ENCODE data around the gene KIF12.
"Not testable (repeated sequence)": the region's sequence is repeated elsewhere in the genome, so short reads cannot be mapped to it uniquely, and the experiment has no call there.

Gene KIF12

GRCh38 chr9:114098936-114099668 lies at the start of gene KIF12:
TSS of gene KIF12 (minus strand) at chr9:114099292. CDS start at chr9:114099276, 16 bp downstream.
- DNase-seq: peak; percentile 97

- no peak for DNase-seq
Measured at GRCh38 chr9:114146735-114147134, 47.6 kb upstream of the KIF12 start.

- DNase-seq: peak; percentile 20
Measured at GRCh38 chr9:114143234-114143633, 44.1 kb upstream of the KIF12 start.

GRCh38 chr9:114141553-114142402 lies 42.7 kb upstream of the KIF12 start:
- DNase-seq: peak; percentile 94

DNA sequence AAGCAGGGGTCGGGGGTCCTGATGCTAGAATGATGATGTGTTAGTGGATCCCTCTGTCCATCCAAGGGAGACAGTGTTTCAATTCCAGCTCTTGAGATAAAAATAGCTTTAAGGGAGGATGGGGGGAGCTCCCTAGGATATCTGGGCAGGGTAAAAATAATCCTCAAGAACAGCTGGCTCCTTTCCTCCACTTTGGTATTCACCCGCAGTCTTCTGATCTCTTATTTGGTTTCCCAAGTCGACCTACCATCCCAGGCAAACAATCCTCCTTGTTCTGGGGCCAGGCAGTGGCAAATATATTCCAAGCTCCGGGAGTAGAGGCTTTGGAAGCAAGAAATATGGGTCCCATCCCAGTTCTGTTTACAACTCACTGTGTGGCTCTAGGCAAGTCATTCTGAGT lies 41.8 kb upstream of the KIF12 start:
- DNase-seq: peak; percentile 79

DNA sequence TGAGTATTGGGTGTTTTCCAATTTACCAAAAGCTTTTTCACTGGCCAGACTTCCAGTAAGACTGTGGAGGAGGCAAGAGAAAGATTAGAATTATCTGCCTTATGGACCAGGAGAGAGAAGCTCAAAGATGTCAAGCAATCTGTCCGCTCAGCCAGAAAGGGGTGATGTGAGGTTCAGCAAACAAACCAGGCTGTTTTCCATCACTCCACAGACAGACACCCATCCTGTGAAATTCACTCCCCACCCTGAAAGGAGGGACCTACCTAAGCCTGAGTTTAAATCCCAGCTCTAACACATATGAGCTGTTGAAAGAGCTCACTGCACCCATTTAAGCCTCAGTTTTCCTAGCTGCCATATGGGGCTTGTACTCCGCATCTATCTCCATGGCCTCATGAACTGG lies 41.3 kb upstream of the KIF12 start:
- DNase-seq: peak; percentile 89

DNA sequence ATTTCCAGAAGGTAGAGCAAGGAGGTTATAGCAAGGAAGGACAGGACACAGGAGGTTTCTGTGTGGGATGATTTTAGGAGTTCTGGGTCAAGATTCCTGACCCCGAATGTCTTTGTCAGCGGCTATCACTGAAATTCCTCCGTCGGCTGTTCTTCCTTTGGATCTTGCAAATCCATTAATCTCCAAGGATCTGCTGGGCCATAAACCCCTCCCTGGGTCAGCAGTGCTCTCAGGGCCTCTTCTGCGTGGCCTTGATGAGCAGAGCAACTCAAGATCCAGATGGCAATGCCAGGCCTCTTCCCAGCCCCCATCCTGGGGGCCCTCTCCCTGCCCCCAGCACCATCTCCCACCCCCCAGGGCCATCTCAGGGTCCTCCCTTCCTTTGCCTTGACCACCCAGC lies 40.0 kb upstream of the KIF12 start:
- peak; percentile 56 for DNase-seq

GRCh38 chr9:114138552-114138971 lies 39.5 kb upstream of the KIF12 start:
- no peak for DNase-seq

DNA sequence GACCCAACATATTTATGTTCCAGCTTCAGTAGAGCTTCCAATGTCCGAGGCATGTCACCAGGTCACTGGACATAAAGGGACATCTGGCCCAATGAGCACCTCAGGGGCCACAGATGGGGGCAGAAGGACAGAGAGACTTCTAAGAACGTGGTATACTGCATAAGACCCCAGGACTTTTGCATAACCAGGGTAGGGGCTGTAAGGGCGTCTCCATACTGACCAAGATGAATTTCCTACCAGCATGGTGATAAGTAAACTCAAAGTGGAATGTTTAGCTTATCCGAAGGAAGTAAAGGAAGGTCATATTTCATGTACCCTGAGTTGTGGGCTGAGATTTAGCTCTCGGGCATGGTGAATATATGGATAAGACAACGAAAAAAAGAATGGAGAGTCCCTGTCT lies 38.7 kb upstream of the KIF12 start:
- DNase-seq: no peak

DNA sequence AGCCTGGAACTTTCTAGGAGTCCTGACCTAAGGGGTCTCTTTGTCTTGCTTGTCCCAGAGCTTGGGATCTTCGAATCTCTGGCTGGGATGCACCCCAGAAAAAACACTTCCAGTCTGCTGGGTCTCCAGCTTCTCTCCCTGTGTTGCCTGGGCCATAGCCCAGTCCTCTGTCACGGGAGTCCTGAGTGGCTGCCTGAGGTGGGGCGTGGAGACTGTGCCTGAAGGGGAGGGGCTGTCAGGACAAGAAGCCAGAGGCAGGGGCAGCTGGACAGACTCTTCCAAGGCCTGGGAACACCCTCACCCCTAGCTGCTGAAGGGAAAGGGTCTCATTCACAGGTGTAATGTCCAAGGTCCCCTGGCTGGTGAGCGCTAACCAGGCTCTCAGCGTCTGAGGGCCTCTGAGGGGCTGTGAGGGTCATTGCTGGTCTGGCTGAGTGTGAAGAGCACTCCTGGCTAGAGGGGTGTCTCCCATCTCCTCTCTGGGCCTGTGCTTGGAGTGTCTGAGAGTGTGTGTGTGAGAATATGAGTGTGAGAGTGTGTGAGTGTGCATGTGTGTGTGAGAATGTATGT lies 35.8 kb upstream of the KIF12 start:
- no peak for DNase-seq

- DNase-seq: no peak
Measured at GRCh38 chr9:114132550-114132918, 33.4 kb upstream of the KIF12 start.

GRCh38 chr9:114131808-114132549 lies 32.9 kb upstream of the KIF12 start:
- DNase-seq: no peak

DNA sequence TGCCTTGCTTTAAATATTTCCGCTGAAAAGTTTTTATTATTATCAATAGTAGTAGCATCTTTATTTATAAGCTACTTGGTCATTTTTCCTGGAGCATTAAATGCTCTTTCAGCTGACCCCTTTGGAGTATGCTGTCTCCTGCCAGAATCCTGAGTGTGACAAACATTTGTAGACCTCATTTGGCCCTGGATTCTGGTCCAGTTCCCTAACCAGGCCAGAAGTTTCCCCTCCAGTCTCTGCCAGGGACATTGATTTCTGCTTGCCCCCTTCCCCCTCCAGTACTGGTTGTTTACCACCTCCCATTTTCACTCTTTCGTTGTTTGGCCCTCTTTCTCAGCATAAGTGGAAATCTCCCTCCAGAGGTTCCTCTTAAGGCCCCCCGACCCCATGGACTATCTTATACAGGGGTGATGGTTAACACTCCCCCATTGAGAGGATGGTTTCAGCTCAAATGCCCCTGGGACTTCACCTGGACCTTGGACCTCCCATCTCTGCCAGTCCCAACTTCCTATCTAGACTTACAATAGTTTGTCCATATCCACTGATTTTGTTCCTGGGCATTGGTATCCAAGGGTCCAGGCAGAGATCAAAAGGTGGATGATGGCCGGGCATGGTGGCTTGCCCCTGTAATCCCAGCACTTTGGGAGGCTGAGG lies 31.7 kb upstream of the KIF12 start:
- no peak for DNase-seq

- DNase-seq: no peak
Measured at GRCh38 chr9:114130141-114130540, 31.0 kb upstream of the KIF12 start.

DNA sequence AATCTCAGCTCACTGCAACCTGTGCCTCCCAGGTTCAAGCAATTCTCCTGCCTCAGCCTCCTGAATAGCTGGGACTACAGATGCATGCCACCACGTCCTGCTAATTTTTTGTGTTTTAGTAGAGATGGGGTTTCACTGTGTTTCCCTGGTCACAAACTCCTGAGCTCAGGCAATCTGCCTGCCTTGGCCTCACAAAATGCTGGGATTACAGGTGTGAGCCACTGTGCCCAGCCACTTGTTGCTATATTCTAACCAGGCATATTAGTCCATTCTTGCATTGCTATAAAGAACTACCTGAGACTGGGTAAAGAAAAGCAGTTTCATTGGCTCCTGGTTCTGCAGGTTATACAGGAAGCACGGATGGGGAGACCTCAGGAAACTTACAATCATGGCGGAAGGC lies 29.7 kb upstream of the KIF12 start:
- DNase-seq: not testable (repeated sequence)

GRCh38 chr9:114126247-114127060 lies 27.4 kb upstream of the KIF12 start:
- DNase-seq: no peak

GRCh38 chr9:114125476-114126013 lies 26.5 kb upstream of the KIF12 start:
- peak; percentile 33 for DNase-seq

DNA sequence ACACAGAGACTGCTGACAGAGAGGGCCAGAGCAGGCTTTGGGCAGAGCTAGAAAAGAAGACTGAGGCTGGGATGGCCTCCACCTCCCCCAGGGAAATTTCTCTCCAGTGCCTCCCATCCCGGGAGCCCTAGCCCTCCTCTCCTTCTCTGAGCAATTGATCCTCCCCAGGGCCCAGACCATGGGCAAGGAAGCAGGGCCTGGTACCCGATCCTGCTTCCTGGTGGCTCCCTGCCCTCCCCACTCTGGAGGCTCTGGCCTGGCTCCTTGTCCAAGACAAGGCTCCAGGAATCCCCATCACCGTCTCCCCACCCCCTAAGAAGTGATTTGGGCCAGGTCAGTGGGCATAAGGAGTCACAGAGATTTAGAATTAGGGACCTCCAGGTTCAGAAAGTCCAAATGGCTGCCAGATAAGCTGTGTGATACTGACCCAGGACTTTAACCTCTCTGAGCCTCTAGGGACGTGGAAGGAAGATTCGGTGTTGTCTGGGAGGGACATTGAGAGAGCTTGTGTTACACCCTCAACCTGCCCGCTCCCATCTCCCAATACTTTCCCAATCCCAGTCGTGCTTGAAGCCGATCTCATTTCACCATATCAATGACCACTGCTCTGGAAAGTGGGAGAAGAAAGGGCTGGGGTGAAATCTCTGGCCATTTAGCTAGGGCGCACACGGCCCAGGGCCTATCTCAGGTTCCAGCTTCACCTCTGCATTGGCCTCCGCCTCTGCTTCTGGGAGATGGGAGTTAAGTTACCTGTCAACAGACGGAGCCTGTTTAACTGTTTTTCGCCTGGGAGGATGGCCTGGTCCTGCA lies 25.8 kb upstream of the KIF12 start:
- DNase-seq: no peak

- no peak for DNase-seq
Measured at GRCh38 chr9:114124138-114124537, 25.0 kb upstream of the KIF12 start.

Measured in NCI-H82 (cell line).